K562 (cell line): ENCODE results near the gene RAI14. TPM values are rescaled to one million over a fixed set of nuclear protein-coding genes. Genes with fewer than 3 reads are reported as not detected.

Experiments
- BMI1 ChIP-seq: fragments of 150-350 bp; IDR thresholded peaks from 2 replicates; pipeline ENCODE4 v1.6.1; 2014; ENCODE audit warnings: low read length
- CTBP1 ChIP-seq: fragments of 450-650 bp; IDR thresholded peaks from 2 replicates; pipeline ENCODE4 v1.6.1; 2016; ENCODE audit warnings: borderline replicate concordance
- ELF1 ChIP-seq: fragments of 200-800 bp; sonication (Bioruptor generic); IDR thresholded peaks from 2 replicates; pipeline ENCODE4 v1.6.1; 2016; ENCODE audit warnings: missing genetic modification characterization, missing compliant biosample characterization
- GABPA ChIP-seq: fragments of 200-800 bp; sonication (Bioruptor generic); conservative IDR thresholded peaks from 2 replicates; pipeline ENCODE4 v1.6.1; 2016; ENCODE audit warnings: low read depth, missing genetic modification characterization, missing compliant biosample characterization
- HNRNPL ChIP-seq: fragments of 200-400 bp; formaldehyde crosslinking; IDR thresholded peaks from 2 replicates; pipeline ENCODE4 v1.6.1; 2017; ENCODE audit warnings: low read depth, mild to moderate bottlenecking, low read length
- KDM2B ChIP-seq: fragments of 250-450 bp; sonication (Bioruptor Pico); IDR thresholded peaks from 2 replicates; pipeline ENCODE4 v1.8.0; 2021; ENCODE audit warnings: mild to moderate bottlenecking, moderate library complexity
- L3MBTL2 ChIP-seq: fragments of 450-650 bp; IDR thresholded peaks from 2 replicates; pipeline ENCODE4 v1.6.1; 2016; ENCODE audit warnings: mild to moderate bottlenecking, moderate library complexity
- MAX ChIP-seq: sonication (generic); formaldehyde crosslinking; IDR thresholded peaks from 2 replicates; pipeline ENCODE4 v1.9.0; 2022; ENCODE audit warnings: mild to moderate bottlenecking, missing genetic modification reagents
- MCM3 ChIP-seq: fragments of 450-650 bp; IDR thresholded peaks from 2 replicates; pipeline ENCODE4 v1.6.1; 2016
- RAD51 ChIP-seq: fragments of 450-650 bp; IDR thresholded peaks from 2 replicates; pipeline ENCODE4 v1.7.1; 2016; ENCODE audit warnings: low read depth, mild to moderate bottlenecking, borderline replicate concordance
- RB1 ChIP-seq: fragments of 450-650 bp; IDR thresholded peaks from 2 replicates; pipeline ENCODE4 v1.6.1; 2017; ENCODE audit warnings: low read depth, mild to moderate bottlenecking
- RBBP5 ChIP-seq: fragments of 200-600 bp; sonication (generic); IDR thresholded peaks from 2 replicates; pipeline ENCODE4 v1.6.1; 2012; ENCODE audit warnings: borderline replicate concordance, mild to moderate bottlenecking, low read length, control low read depth, inconsistent platforms; ENCODE audit not compliant: insufficient read depth, poor library complexity, severe bottlenecking
- RBM14 ChIP-seq: fragments of 200-400 bp; formaldehyde crosslinking; IDR thresholded peaks from 2 replicates; pipeline ENCODE4 v1.6.1; 2018; ENCODE audit warnings: low read depth, mild to moderate bottlenecking, low read length, moderate library complexity, borderline replicate concordance; ENCODE audit not compliant: insufficient read depth
- RNF2 ChIP-seq: sonication (generic); IDR thresholded peaks from 2 replicates; pipeline ENCODE4 v1.6.1; 2016
- SOX6 ChIP-seq: fragments of 450-650 bp; IDR thresholded peaks from 2 replicates; pipeline ENCODE4 v1.6.1; 2014; ENCODE audit warnings: mild to moderate bottlenecking
- UBTF ChIP-seq, 2 experiments: IDR thresholded peaks; 2 replicates each; pipeline ENCODE4 v1.6.1; 2012; ENCODE audit warnings: improper control_type of control experiment in 2 of 2, low read depth in 2 of 2, low read length in 2 of 2, borderline replicate concordance in 1 of 2
- ZBED1 ChIP-seq: IDR thresholded peaks from 2 replicates; pipeline ENCODE4 v1.6.1; 2014
- ZNF140 ChIP-seq: fragments of 250-450 bp; sonication (Bioruptor Pico); IDR thresholded peaks from 2 replicates; pipeline ENCODE4 v1.8.0; 2021; ENCODE audit warnings: moderate library complexity, mild to moderate bottlenecking, inconsistent platforms
- ZNF184 ChIP-seq: sonication (generic); formaldehyde crosslinking; IDR thresholded peaks from 2 replicates; pipeline ENCODE4 v1.5.0; 2020; ENCODE audit warnings: missing genetic modification reagents
- polyA plus RNA-seq, 8 experiments: library from polyadenylated mRNA; depleted of rRNA in 4 of 8; stranded (reverse) in 5 of 8; unstranded in 3 of 8; fragments of >200 nt; fragmentation: Nextera tagmentation in 2 of 8; fragmentation: Illumina TruSeq in 1 of 8; extraction: Ambion mirVana in 2 of 8; extraction: Trizol in 1 of 8; gene quantifications; 2 replicates each; pipeline versions ENCODE4 v1.2.1 to v1.2.3, GENCODE V29; 2011 to 2014; ENCODE audit warnings: inconsistent platforms in 1 of 8, missing spikeins in 1 of 8
- total RNA-seq, 7 experiments: library from RNA; depleted of rRNA in 6 of 7; stranded (reverse); fragments of >200 nt in 6 of 7; fragmentation: Illumina TruSeq in 2 of 7; extraction: Trizol in 2 of 7; gene quantifications; 2 replicates each; pipeline versions ENCODE4 v1.2.1 to v1.2.3, GENCODE V29; 2011 to 2021; ENCODE audit warnings: low replicate concordance in 1 of 7
- TF ChIP-seq, protein P1 (sequence below): sonication (generic); formaldehyde crosslinking; IDR thresholded peaks from 2 replicates; pipeline ENCODE4 v1.8.0; 2022; ENCODE audit warnings: mild to moderate bottlenecking, missing genetic modification reagents
- TF ChIP-seq, protein P2 (sequence below): fragments of 450-650 bp; IDR thresholded peaks from 2 replicates; pipeline ENCODE4 v1.7.0; 2016; ENCODE audit warnings: borderline replicate concordance
- TF ChIP-seq, protein P3 (sequence below): fragments of 450-650 bp; IDR thresholded peaks from 2 replicates; pipeline ENCODE4 v1.6.1; 2014; ENCODE audit warnings: low read depth, mild to moderate bottlenecking, moderate library complexity, borderline replicate concordance

The RAI14 gene
- total and polyA plus RNA-seq, 9 of the 15 experiments (the other 6 are each of a cell fraction or from before 2014, with no cell fraction given) = 11.3 to 82.5 (median 34.8) TPM

- TF ChIP-seq, protein P1, sequence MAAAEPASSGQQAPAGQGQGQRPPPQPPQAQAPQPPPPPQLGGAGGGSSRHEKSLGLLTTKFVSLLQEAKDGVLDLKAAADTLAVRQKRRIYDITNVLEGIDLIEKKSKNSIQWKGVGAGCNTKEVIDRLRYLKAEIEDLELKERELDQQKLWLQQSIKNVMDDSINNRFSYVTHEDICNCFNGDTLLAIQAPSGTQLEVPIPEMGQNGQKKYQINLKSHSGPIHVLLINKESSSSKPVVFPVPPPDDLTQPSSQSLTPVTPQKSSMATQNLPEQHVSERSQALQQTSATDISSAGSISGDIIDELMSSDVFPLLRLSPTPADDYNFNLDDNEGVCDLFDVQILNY = 0 out of 2 replicates have a peak, but pooled peaks have one; percentile 19
- TF ChIP-seq SOX6 (peak; percentile 18; the same call in 1 of the 2 replicates), BMI1 (no peak), ELF1 (peak; percentile 64; the same call in 1 of the 2 replicates), ZBED1 (no peak), MCM3 (no peak), RBBP5 (peak; percentile 59), CTBP1 (peak; percentile 89), KDM2B (CRISPR knock-in tag) (peak; percentile 36; the same call in 1 of the 2 replicates), RNF2 (no peak; the same call in 1 of the 2 replicates), RB1 (peak; percentile 88), GABPA (peak; percentile 88), RBM14 (0 out of 2 replicates have a peak, but pooled peaks have one; percentile 10), HNRNPL (no peak; the same call in 1 of the 2 replicates), ZNF184 (CRISPR knock-in tag) (no peak), RAD51 (peak; percentile 63), UBTF (IDR thresholded peaks at IDR 0.05; ENCODE audit: borderline replicate concordance in 1 of 2, low read depth in 2 of 2, low read length in 2 of 2) (peak; percentile 79 to 83; a peak in 3 of 4 replicates), L3MBTL2 (peak; percentile 92), ZNF140 (CRISPR knock-in tag) (no peak), MAX (peak; percentile 51)
- TF ChIP-seq, protein P2, sequence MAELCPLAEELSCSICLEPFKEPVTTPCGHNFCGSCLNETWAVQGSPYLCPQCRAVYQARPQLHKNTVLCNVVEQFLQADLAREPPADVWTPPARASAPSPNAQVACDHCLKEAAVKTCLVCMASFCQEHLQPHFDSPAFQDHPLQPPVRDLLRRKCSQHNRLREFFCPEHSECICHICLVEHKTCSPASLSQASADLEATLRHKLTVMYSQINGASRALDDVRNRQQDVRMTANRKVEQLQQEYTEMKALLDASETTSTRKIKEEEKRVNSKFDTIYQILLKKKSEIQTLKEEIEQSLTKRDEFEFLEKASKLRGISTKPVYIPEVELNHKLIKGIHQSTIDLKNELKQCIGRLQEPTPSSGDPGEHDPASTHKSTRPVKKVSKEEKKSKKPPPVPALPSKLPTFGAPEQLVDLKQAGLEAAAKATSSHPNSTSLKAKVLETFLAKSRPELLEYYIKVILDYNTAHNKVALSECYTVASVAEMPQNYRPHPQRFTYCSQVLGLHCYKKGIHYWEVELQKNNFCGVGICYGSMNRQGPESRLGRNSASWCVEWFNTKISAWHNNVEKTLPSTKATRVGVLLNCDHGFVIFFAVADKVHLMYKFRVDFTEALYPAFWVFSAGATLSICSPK = no peak
- TF ChIP-seq, protein P3, sequence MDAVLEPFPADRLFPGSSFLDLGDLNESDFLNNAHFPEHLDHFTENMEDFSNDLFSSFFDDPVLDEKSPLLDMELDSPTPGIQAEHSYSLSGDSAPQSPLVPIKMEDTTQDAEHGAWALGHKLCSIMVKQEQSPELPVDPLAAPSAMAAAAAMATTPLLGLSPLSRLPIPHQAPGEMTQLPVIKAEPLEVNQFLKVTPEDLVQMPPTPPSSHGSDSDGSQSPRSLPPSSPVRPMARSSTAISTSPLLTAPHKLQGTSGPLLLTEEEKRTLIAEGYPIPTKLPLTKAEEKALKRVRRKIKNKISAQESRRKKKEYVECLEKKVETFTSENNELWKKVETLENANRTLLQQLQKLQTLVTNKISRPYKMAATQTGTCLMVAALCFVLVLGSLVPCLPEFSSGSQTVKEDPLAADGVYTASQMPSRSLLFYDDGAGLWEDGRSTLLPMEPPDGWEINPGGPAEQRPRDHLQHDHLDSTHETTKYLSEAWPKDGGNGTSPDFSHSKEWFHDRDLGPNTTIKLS = peak; percentile 56; the same call in 1 of the 2 replicates
Measured at GRCh38 chr5:34656001-34656699, at the start of gene RAI14 (continued).
